Middle frontal gyrus (tissue), 1 donor: ENCODE data around the gene NUP43.
A peak's percentile ranks its signal among the peaks of the same experiment; 100 is the strongest.
"Not testable (repeated sequence)": the region's sequence is repeated elsewhere in the genome, so short reads cannot be mapped to it uniquely, and the experiment has no call there.

ENCODE experiments used
- DNase-seq: peaks from one replicate; pipeline ENCODE4 v3.0.0-alpha.2; 2015; ENCODE audit warnings: low spot score; ENCODE audit errors: extremely low spot score

Gene NUP43, protein sequence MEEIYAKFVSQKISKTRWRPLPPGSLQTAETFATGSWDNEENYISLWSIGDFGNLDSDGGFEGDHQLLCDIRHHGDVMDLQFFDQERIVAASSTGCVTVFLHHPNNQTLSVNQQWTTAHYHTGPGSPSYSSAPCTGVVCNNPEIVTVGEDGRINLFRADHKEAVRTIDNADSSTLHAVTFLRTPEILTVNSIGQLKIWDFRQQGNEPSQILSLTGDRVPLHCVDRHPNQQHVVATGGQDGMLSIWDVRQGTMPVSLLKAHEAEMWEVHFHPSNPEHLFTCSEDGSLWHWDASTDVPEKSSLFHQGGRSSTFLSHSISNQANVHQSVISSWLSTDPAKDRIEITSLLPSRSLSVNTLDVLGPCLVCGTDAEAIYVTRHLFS

DNA sequence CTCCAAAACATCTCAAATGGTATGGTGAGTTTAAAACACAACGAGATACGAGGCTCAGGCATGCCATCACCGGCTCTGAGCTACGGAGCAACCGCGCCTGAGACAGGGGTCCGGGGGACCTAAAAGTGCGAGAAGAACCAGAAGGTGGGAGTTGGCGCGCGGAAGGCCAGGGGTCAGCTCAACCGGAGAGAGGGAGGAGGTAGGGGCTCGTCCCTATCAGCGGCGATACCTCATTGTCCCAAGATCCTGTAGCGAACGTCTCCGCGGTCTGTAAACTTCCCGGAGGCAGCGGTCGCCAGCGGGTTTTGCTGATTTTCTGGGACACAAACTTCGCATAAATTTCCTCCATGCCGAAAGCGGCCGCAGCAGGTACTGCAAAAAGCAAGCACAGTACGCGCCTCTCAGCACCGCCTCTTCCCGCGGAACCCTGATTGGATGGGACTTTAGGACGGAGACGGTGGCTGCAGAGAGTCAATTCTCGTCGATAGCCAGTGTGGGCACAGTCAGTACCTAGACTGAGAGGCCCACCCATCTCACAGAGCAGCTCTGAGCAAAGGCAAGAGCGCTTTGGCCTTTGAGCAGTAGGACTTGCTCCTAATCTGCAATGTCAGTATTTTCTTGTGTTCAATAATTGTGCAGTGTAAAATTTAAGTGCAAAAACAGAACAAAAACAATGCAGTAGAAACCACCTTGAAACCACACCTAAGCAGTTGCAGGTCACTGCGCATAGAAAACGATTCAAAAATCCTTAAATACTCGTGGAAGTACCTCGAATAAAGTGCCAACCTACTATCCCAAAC, at the start of gene NUP43:
Gene NUP43 (minus strand): TSS at position 383 of the 800 bp plus-strand sequence. CDS start 34 bp downstream, at position 349.
- DNase-seq, result peak; percentile 86

DNA sequence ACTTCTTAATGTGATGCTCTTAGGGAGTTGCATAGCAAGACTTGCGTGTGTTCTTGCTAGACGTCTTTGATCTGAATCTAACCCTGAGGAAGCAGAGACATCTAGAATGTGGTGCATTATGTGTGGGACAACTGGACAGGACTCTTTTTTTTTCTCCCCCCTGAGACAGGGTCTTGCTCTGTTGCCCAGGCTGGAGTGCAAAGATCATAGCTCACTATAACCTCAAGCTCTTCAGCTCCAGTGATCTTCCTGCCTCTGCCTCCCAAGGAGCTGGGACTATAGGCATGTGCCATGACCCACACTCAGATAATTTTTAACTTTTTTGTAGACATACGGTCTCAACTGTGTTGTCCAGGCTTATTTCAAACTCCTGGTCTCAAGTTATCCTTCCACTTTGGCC, 37.2 kb upstream of the NUP43 start:
- no peak for DNase-seq

- DNase-seq, result no peak
Observed at GRCh38 chr6:149782337-149782736, 36.0 kb upstream of the NUP43 start.

- DNase-seq, result no peak
Observed at GRCh38 chr6:149781715-149782114, 35.4 kb upstream of the NUP43 start.

GRCh38 chr6:149779644-149779963, 33.3 kb upstream of the NUP43 start:
- DNase-seq, result no peak

GRCh38 chr6:149777624-149778023, 31.3 kb upstream of the NUP43 start:
- DNase-seq, result no peak

GRCh38 chr6:149771925-149772324, 25.6 kb upstream of the NUP43 start:
- DNase-seq, result no peak

- DNase-seq, result no peak
Observed at GRCh38 chr6:149771185-149771584, 24.9 kb upstream of the NUP43 start.

DNA sequence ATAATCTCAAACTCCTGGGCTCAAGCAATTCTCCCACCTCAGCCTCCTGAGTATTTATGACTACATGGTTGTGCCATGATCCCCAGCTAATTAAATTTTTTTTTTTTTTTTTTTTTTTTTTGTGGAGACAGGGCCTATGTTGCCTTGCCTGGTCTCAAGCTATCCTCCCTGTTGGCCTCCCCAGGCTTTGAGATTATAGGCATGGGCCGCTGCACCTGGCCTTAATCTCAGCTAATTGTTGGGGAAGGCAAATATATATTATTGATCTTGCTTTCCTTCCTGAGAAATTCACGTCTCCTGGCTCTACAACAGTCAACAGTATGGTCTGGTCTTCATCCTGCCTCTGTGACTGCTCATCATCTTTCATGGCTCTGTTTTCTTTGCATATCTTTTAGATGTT, 23.3 kb upstream of the NUP43 start:
- DNase-seq, result no peak

DNA sequence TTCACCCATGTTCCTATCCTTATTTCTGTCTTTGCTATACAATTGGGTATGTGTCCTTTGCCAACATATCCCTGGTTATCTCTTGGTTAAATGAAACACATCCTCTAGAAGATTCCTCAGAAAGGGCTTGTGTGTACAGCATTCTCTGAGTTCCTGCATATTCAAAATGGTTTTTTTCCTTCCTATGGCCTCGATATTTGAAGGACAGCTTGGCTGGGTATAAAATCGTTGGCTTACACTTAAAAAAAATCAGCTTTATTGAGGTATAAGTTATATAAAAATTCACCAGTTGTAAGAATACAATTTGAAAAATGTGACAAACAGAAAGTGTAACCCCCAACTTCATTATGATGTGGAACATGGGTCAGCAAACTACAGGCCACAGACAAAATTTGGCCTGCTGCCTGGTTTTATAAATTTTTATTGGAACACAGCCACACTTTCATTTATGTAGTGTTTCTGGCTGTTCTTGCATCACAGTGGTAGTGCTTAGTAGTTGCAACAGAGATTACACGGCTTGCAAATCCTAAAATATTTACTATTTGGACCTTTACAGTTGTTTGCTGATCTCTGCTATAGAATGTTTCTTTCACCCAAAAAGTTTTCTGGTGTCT, 19.9 kb upstream of the NUP43 start:
- no peak for DNase-seq

DNA sequence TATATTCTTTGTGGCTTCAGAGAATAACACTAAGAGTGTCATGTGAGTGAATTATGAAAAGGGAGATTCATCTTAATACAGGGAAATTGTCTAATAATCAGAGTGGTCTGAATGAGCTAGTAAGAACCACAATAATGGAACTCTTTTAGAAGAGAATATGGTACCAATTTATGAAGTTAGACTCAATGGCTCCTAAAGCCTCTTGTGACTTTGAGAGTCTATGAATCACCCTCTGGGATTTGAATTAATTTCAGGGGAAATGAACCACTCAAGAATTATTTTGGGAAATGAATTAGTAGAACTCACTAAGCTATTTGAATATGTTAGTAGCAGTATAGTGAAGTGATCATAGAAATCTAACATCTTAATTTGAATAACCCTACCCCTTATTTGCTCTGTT, 17.5 kb upstream of the NUP43 start:
- no peak for DNase-seq

DNA sequence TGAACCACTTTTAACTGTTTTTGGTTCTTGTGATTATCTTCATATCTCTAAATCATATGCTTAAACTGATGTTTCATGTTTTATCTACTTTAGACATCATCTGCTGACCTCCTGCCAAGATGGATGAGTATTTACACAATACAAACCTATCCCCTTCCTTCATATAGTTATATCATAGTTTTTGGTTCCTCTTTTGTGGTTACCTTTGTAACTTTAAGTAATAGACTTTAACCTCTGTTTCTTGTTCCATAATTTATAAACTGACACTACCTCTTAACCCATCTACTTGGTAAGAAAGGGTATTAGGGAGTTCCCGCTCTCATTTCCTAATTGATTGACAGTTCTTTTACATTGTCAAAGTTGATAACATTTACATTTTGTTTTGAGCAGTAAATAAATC, 15.1 kb upstream of the NUP43 start:
- no peak for DNase-seq

DNA sequence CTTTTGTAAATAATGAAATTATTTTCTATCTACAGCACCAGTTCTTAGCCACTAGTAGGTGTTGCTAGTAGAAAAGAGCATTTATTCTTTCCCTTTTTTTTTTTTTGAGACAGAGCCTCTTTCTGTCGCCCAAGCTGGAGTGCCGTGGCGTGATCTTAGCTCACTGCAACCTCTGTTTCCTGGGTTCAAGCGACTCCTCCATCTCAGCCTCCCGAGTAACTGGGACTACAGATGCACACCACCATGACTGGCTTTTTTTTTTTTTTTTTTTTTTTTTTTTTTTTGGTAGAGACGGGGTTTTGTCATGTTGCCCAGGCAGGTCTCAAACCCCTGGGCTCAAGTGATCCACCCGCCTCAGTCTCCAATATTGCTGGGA, 9.9 kb upstream of the NUP43 start:
- no peak for DNase-seq

DNA sequence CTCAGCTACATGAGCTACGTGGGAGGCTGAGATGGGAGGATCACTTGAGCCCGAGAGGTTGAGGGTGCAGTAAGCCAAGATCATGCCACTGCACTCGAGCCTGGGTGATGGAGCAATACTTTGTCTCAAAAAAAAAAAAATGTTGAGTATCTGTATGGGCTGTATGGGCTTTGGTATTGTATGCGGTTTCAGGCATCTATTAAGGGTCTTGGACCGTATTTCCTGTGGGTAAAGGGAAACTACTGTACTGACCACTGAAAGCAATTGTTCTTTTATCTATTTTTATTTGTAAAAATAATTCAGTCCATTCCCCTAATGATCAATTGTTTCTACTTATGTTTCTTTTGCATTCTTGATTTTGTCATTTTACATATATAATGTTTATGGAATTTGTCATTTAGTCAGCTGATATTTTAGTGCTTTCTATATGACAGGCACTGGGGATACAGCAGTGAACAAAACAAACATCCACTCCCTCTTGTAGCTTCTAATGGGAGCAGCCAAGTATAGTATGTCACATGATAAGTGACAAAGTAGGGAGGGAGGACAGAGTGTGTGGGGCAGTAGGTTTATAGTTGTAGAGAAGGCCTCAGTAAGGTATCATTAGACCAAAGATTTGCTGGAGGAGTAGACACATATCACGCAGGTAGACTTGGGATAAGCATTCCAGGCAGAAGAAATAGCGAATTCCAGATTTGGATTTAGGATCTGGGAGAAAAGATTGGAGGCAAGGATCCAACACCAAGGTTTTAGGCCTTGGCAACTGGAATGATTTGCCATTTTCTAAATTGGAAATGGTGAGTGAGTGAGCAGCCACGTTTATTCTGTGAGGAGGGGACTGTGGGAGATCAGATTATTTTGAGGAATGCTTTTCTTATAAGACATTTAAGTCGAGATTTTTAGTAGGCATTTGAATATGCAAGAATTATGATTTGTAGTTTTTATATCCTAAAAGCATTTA, 9.3 kb upstream of the NUP43 start:
- DNase-seq, result no peak

DNA sequence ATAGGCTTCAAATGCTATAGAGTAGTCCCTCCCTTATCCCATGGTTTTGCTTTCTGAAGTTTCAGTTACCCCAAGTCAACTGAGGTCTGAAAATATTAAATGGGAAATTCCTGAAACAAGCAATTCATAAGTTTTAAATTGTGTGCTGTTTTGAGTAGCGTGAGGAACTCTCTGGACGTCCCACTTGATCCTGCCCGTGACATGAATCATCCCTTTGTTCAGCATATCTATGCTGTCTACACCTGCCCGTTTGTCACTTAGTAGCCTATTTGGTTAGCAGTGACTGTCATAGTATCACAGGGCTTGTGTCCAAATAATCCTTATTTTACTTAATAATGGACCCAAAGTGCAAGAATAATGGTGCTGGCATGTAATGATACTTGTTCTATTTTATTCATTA, 8.2 kb upstream of the NUP43 start:
- no peak for DNase-seq

DNA sequence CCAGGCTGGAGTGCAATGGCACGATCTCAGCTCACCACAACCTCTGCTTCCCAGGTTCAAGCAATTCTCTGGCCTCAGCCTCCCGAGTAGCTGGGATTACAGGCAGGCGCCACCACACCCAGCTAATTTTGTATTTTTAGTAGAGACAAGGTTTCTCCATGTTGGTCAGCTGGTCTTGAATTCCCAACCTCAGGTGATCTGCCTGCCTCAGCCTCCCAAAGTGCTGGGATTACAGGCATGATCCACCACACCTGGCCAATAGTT, 7.0 kb upstream of the NUP43 start:
- DNase-seq, result not testable (repeated sequence)

GRCh38 chr6:149752600-149753373, 6.5 kb upstream of the NUP43 start:
- no peak for DNase-seq

- not testable (repeated sequence) for DNase-seq
Observed at GRCh38 chr6:149751920-149752319, 5.6 kb upstream of the NUP43 start.

GRCh38 chr6:149751239-149751638, 4.9 kb upstream of the NUP43 start:
- no peak for DNase-seq

DNA sequence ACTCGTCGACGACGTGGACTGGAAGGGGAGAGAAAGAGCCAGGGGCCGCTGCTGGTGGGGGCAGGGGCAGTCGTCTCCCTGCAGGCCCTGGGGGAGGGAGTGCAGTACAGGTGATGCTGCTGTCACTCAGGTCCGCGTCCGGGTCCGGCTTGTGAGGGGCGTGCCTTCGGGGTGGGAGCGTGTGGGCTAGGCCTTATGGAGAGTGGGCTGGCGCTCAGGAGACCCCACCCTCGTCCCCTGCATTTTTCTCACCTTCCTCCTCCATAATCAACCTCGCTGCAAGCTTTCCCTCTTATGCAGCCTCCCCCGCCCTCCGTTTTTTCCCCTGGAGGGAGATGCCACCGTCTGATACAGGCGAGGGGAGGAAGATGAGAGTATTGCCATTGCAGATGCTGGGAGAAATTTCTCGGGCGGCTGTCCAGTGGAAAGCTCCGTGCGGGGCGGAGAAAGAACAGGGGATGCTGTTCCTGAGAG, 3.8 kb upstream of the NUP43 start:
- no peak for DNase-seq
